H1 (cell line): ENCODE data around the gene GOLIM4. TPM values are rescaled to one million over a fixed set of nuclear protein-coding genes. Genes with fewer than 3 reads are reported as not detected.

Experiments
- CTCF ChIA-PET: fragments of 300-600 bp; sonication (Branson Sonifier 250); formaldehyde crosslinking; loops from one replicate; lab custom pipeline; 2021; ENCODE audit not compliant: partially characterized antibody; lab: Charles Lee
- POLR2A ChIA-PET: fragments of 300-600 bp; sonication (Branson Sonifier 250); formaldehyde crosslinking; loops from one replicate; lab custom pipeline; 2021; ENCODE audit warnings: inconsistent platforms; ENCODE audit not compliant: partially characterized antibody; lab: Charles Lee
- DNase-seq, 2 experiments: peaks; one replicate each; pipeline versions ENCODE4 v3.0.0 to v3.0.0-alpha.2; 2010 to 2022; ENCODE audit warnings: low spot score in 2 of 2, low read depth in 1 of 2, mixed read lengths in 1 of 2
- FAIRE-seq: peaks from 2 replicates; lab custom pipeline; 2011; peaks lifted over from hg19 to GRCh38; lab: Jason Lieb, UNC
- H2AFZ ChIP-seq: 2 replicates; pipeline ENCODE4 v1.8.1; 2012; ENCODE audit warnings: low read length, inconsistent platforms
- H2AK5ac ChIP-seq: 2 replicates; pipeline ENCODE4 v1.6.1; 2013; ENCODE audit warnings: low read depth, low read length
- H2BK120ac ChIP-seq: replicated peaks from 2 replicates; pipeline ENCODE3; 2013; ENCODE audit warnings: low read depth, low read length, inconsistent platforms
- H2BK12ac ChIP-seq: 2 replicates; pipeline ENCODE4 v1.6.1; 2013; ENCODE audit warnings: low read depth, low read length
- H2BK15ac ChIP-seq: 2 replicates; pipeline ENCODE4 v1.6.1; 2013; ENCODE audit warnings: low read length
- H2BK20ac ChIP-seq: 2 replicates; pipeline ENCODE4 v1.6.1; 2013; ENCODE audit warnings: low read length
- H2BK5ac ChIP-seq: 2 replicates; pipeline ENCODE4 v1.6.1; 2013; ENCODE audit warnings: low read depth, low read length
- H3K14ac ChIP-seq: 2 replicates; pipeline ENCODE4 v1.6.1; 2013; ENCODE audit warnings: inconsistent platforms; ENCODE audit not compliant: insufficient read length
- H3K18ac ChIP-seq: 2 replicates; pipeline ENCODE4 v1.6.1; 2013; ENCODE audit warnings: low read length; ENCODE audit errors: extremely low read depth
- H3K23ac ChIP-seq: 2 replicates; pipeline ENCODE4 v1.6.1; 2013; ENCODE audit warnings: inconsistent platforms; ENCODE audit not compliant: insufficient read length
- H3K23me2 ChIP-seq: 2 replicates; pipeline ENCODE4 v1.6.1; 2013; ENCODE audit warnings: low read depth, low read length
- H3K27ac ChIP-seq: 2 replicates; pipeline ENCODE4 v1.6.1; 2011; ENCODE audit warnings: low read depth, low read length, inconsistent platforms
- H3K27me3 ChIP-seq, 4 experiments: replicated peaks in 1 of 4; 1 replicate in 1 of 4; 2 replicates in 3 of 4; pipeline versions ENCODE4 v1.6.1 to v1.8.1; 2011 to 2013; ENCODE audit warnings: low read length in 3 of 4, mild to moderate bottlenecking in 3 of 4, inconsistent platforms in 2 of 4, mixed read lengths in 2 of 4, moderate library complexity in 1 of 4; ENCODE audit not compliant: control insufficient read depth in 3 of 4, insufficient read depth in 3 of 4; ENCODE audit errors: extremely low read depth in 1 of 4
- H3K36me3 ChIP-seq, 4 experiments: 2 replicates each; pipeline versions ENCODE4 v1.6.1 to v1.8.1; 2011 to 2013; ENCODE audit warnings: mild to moderate bottlenecking in 4 of 4, low read length in 3 of 4, moderate library complexity in 2 of 4, control low read depth in 1 of 4, inconsistent platforms in 1 of 4; ENCODE audit not compliant: insufficient read depth in 4 of 4, control insufficient read depth in 2 of 4
- H3K4ac ChIP-seq: replicated peaks from 2 replicates; pipeline ENCODE3; 2013; ENCODE audit warnings: low read length, low read depth, mixed read lengths, inconsistent platforms; ENCODE audit not compliant: insufficient read length
- H3K4me1 ChIP-seq, 4 experiments: replicated peaks in 1 of 4; 1 replicate in 1 of 4; 2 replicates in 3 of 4; pipeline versions ENCODE4 v1.6.1 to v1.8.1; 2011 to 2013; ENCODE audit warnings: low read length in 3 of 4, inconsistent platforms in 2 of 4, mixed read lengths in 1 of 4; ENCODE audit not compliant: insufficient read depth in 4 of 4, control insufficient read depth in 3 of 4
- H3K4me2 ChIP-seq, 2 experiments: 2 replicates each; pipeline versions ENCODE4 v1.6.1 to v1.8.1; 2011 to 2013; ENCODE audit warnings: low read depth in 2 of 2, low read length in 2 of 2, control low read depth in 1 of 2, inconsistent platforms in 1 of 2, mild to moderate bottlenecking in 1 of 2; ENCODE audit not compliant: insufficient read depth in 1 of 2
- H3K4me3 ChIP-seq, 4 experiments: fragments of 200-600, 300-600 bp in 1 of 4; sonication (generic), shearing (Covaris generic), sonication (Bioruptor Twin) in 1 of 4; 2 replicates each; pipeline versions ENCODE4 v1.5.1 to v1.8.1; 2011 to 2016; ENCODE audit warnings: low read length in 4 of 4, low read depth in 3 of 4, control low read depth in 2 of 4, inconsistent platforms in 2 of 4, mild to moderate bottlenecking in 2 of 4, mixed read lengths in 1 of 4, moderate library complexity in 1 of 4; ENCODE audit not compliant: insufficient read depth in 2 of 4; ENCODE audit errors: extremely low read depth in 1 of 4
- H3K56ac ChIP-seq: replicated peaks from 2 replicates; pipeline ENCODE3; 2013; ENCODE audit warnings: low read depth, mild to moderate bottlenecking, mixed read lengths, low read length, inconsistent platforms; ENCODE audit not compliant: insufficient read length
- H3K79me1 ChIP-seq: 2 replicates; pipeline ENCODE4 v1.6.1; 2013; ENCODE audit warnings: low read depth, low read length, control low read depth
- H3K79me2 ChIP-seq, 2 experiments: 2 replicates each; pipeline versions ENCODE4 v1.6.1 to v1.8.1; 2012 to 2013; ENCODE audit warnings: low read length in 2 of 2, mild to moderate bottlenecking in 2 of 2, inconsistent platforms in 1 of 2; ENCODE audit not compliant: insufficient read depth in 2 of 2, control insufficient read depth in 1 of 2
- H3K9ac ChIP-seq, 4 experiments: replicated peaks in 1 of 4; 1 replicate in 1 of 4; 2 replicates in 3 of 4; pipeline versions ENCODE4 v1.6.1 to v1.8.1; 2011 to 2013; ENCODE audit warnings: low read depth in 3 of 4, low read length in 3 of 4, control low read depth in 2 of 4, mild to moderate bottlenecking in 2 of 4, moderate library complexity in 2 of 4, inconsistent platforms in 1 of 4; ENCODE audit errors: extremely low read depth in 1 of 4
- H3K9me3 ChIP-seq, 2 experiments: 2 replicates each; pipeline versions ENCODE4 v1.6.1 to v1.8.1; 2012 to 2013; ENCODE audit warnings: mild to moderate bottlenecking in 2 of 2, moderate library complexity in 2 of 2, control low read depth in 1 of 2, inconsistent platforms in 1 of 2, low read depth in 1 of 2, low read length in 1 of 2, mixed read lengths in 1 of 2; ENCODE audit not compliant: insufficient read depth in 2 of 2
- H4K20me1 ChIP-seq, 2 experiments: replicated peaks in 1 of 2; 2 replicates each; pipeline versions ENCODE3 to v1.8.1; 2011 to 2013; ENCODE audit warnings: inconsistent platforms in 2 of 2, low read length in 2 of 2, mild to moderate bottlenecking in 1 of 2; ENCODE audit not compliant: insufficient read depth in 2 of 2, control insufficient read depth in 1 of 2
- H4K5ac ChIP-seq: 2 replicates; pipeline ENCODE4 v1.6.1; 2013; ENCODE audit warnings: low read length, low read depth, mixed read lengths, inconsistent platforms; ENCODE audit not compliant: insufficient read length
- H4K8ac ChIP-seq: 2 replicates; pipeline ENCODE4 v1.8.0; 2013; ENCODE audit warnings: mild to moderate bottlenecking, moderate library complexity, low read length, inconsistent platforms; ENCODE audit not compliant: insufficient read depth; ENCODE audit errors: extremely low read depth
- H4K91ac ChIP-seq: replicated peaks from 2 replicates; pipeline ENCODE3; 2013; ENCODE audit warnings: low read length, mixed read lengths, inconsistent platforms; ENCODE audit not compliant: insufficient read length
- CTCF ChIP-seq, 3 experiments: IDR thresholded peaks; 1 replicate in 2 of 3; 2 replicates in 1 of 3; pipeline versions ENCODE4 v1.5.1 to v1.6.1; 2011; ENCODE audit warnings: low read length in 3 of 3, mild to moderate bottlenecking in 3 of 3, inconsistent platforms in 2 of 3, low read depth in 1 of 3, moderate library complexity in 1 of 3; ENCODE audit not compliant: insufficient read depth in 1 of 3; ENCODE audit errors: control extremely low read depth in 1 of 3
- EZH2 ChIP-seq: fragments of 200-600 bp; sonication (generic); IDR thresholded peaks from 2 replicates; pipeline ENCODE4 v1.7.1; 2012; ENCODE audit warnings: low read depth, mild to moderate bottlenecking, moderate library complexity, low read length, inconsistent platforms; ENCODE audit not compliant: severe bottlenecking
- POU5F1 ChIP-seq: IDR thresholded peaks from 2 replicates; pipeline ENCODE4 v1.6.1; 2011; ENCODE audit warnings: low read depth, mild to moderate bottlenecking, low read length, moderate library complexity
- RNF2 ChIP-seq: fragments of 200-900, 300-1000 bp; sonication (generic); IDR thresholded peaks from 2 replicates; pipeline ENCODE4 v1.7.1; 2016; ENCODE audit warnings: borderline replicate concordance, low read depth, mild to moderate bottlenecking, antibody characterized with exemption, low read length; ENCODE audit not compliant: poor library complexity, severe bottlenecking; ENCODE audit errors: missing control alignments
- SP1 ChIP-seq: IDR thresholded peaks from 2 replicates; pipeline ENCODE4 v1.6.1; 2011; ENCODE audit warnings: low read depth, low read length
- SRF ChIP-seq: IDR thresholded peaks from 2 replicates; pipeline ENCODE4 v1.6.1; 2011; ENCODE audit warnings: mild to moderate bottlenecking, low read depth, low read length, moderate library complexity
- polyA plus RNA-seq, 7 experiments: library from polyadenylated mRNA; depleted of rRNA in 3 of 7; stranded (reverse) in 5 of 7; unstranded in 2 of 7; fragments of >200 nt in 5 of 7; fragments of 200-250 nt in 2 of 7; gene quantifications; 1 replicate in 5 of 7; 2 replicates in 1 of 7; 4 replicates in 1 of 7; pipeline versions ENCODE4 v1.2.1 to v1.2.3, GENCODE V29; 2011 to 2013; ENCODE audit warnings: missing spikeins in 2 of 7, mixed read lengths in 2 of 7
- total RNA-seq: library from RNA; stranded (reverse); fragmentation: NEBNext Ultra II Directional; extraction: Animal tissue kit (Norgen Biotek cat#: 25700); gene quantifications from 2 replicates; pipeline ENCODE4 v1.2.1, GENCODE V29; 2021

The GOLIM4 gene
- total and polyA plus RNA-seq, 2 of the 8 experiments (the other 6 are each of a cell fraction or from before 2014, with no cell fraction given): 5.6 to 29.7 TPM

- CTCF ChIA-PET: no interaction called here
- Histone ChIP-seq H2BK20ac (no peak overlapping the region), H3K23ac (no peak overlapping the region), H3K79me2 (no peaks in the 10 kb centered on the region), H3K23me2 (no peaks in the 10 kb centered on the region), H3K9ac (no peak overlapping the region), H4K91ac (no peak overlapping the region), H3K56ac (no peak overlapping the region), H2AK5ac (no peak overlapping the region), H3K79me1 (no peaks in the 10 kb centered on the region), H2BK5ac (no peak overlapping the region), H3K36me3 (no peaks in the 10 kb centered on the region), H2AFZ (no peak overlapping the region), H3K4ac (no peak overlapping the region), H3K27ac (no peak overlapping the region), H3K18ac (no peak overlapping the region), H3K4me1 (no peaks in the 10 kb centered on the region), H3K9me3 (0 out of 4 replicates have a peak, but pooled peaks cover 0 to 2% of the 10 kb centered on the region in 2 experiments), H2BK120ac (no peak overlapping the region), H3K27me3 (no peaks in the 10 kb centered on the region), H4K5ac (no peak overlapping the region), H3K14ac (no peak overlapping the region), H2BK15ac (no peak overlapping the region), H2BK12ac (no peak overlapping the region), H4K20me1 (no peaks in the 10 kb centered on the region), H3K4me2 (no peak overlapping the region), H3K4me3 (no peak overlapping the region), H4K8ac (no peak overlapping the region)
- TF ChIP-seq CTCF (IDR thresholded peaks at IDR 0.05; ENCODE audit: control extremely low read depth in 1 of 3, insufficient read depth in 1 of 3, low read depth in 1 of 3, low read length in 3 of 3) (no peak), RNF2 (no peak), EZH2 (no peak), SRF (no peak), POU5F1 (no peak), SP1 (no peak)
- no peak for DNase-seq
- POLR2A ChIA-PET: no interaction called here
- FAIRE-seq: no peak
These were observed 8.6 kb upstream of the GOLIM4 start for GRCh38 chr3:168104361-168104760.
